ENCODE measurements around the gene SORCS1.

- TF ChIP-seq CTCF (conservative IDR thresholded peaks at IDR 0.05; ENCODE audit: low read depth, low read length), result no peak
- no peak for TF ChIP-seq EZH2 (IDR thresholded peaks at IDR 0.05; ENCODE audit: low read length, unreplicated experiment)
These were observed 450.7 kb downstream of the SORCS1 start for GRCh38 chr10:106713846-106714245.
